ENCODE data around the gene ING5. TPM values are rescaled to one million over a fixed set of nuclear protein-coding genes. Genes with fewer than 3 reads are reported as not detected.
A peak's percentile ranks its signal among the peaks of the same experiment; 100 is the strongest.

ING5 gene
- total RNA-seq, 1 experiment from 2014 or later, result 45.9 TPM

GRCh38 chr2:241702155-241703031 lies 554 bp downstream of the ING5 start (continued):
- peak; percentile 49 to 61 (median 58) for TF ChIP-seq CTCF (IDR thresholded peaks at IDR 0.05 in 2 of 3, conservative IDR thresholded peaks at IDR 0.05 in 1 of 3; ENCODE audit: borderline replicate concordance in 1 of 3, insufficient read depth in 1 of 3, low read depth in 2 of 3, low read length in 2 of 3)

- ChIA-PET RAD21 (ENCODE audit: low non-redundant PET in 1 of 2, low total read pairs in 2 of 2, uncharacterized antibody in 2 of 2, unreplicated experiment in 2 of 2) (no interaction called here), CTCF (interaction anchor here (0.8 to 2.7 kb wide), 5 partner anchors 16 to 175 kb away, joined by 3 to 9 read pairs (median 3); partner anchors contain the start of gene DTYMK), POLR2A (interaction anchor here (1.6 to 2.6 kb wide), 2 partner anchors 15 to 31 kb away, joined by 5 to 9 read pairs; partner anchors contain the start of gene D2HGDH)
- TF ChIP-seq ZFX (IDR thresholded peaks at IDR 0.05) (0 out of 2 replicates have a peak, but pooled peaks have one; percentile 3), EZH2phosphoT487 (IDR thresholded peaks at IDR 0.05; ENCODE audit: borderline replicate concordance) (no peak), CEBPB (IDR thresholded peaks at IDR 0.05; ENCODE audit: low read depth) (no peak), SIN3A (IDR thresholded peaks at IDR 0.05; ENCODE audit: low read depth) (no peak)
- Histone ChIP-seq H3K4me2 (ENCODE audit: low read length) (peak overlapping the region; percentile 97), H2AFZ (ENCODE audit: low read depth, low read length, poor library complexity, severe bottlenecking) (no peak overlapping the region), H3K9ac (ENCODE audit: low read length) (peak overlapping the region; percentile 82), H3K9me3 (ENCODE audit: control insufficient read depth in 1 of 2, insufficient read depth in 1 of 2, low read depth in 1 of 2, low read length in 2 of 2) (peaks cover 5 to 6% of the 10 kb centered on the region in 2 experiments; a peak in 1 of 4 replicates), H3K36me3 (ENCODE audit: control insufficient read depth in 1 of 2, insufficient read depth in 2 of 2, low read length in 2 of 2) (peaks cover 16 to 37% of the 10 kb centered on the region in 2 experiments; a peak in 3 of 4 replicates), H3K9me2 (ENCODE audit: insufficient read depth) (no peaks in the 10 kb centered on the region), H3K4me3 (replicated peaks in 1 of 2; ENCODE audit: low read depth in 1 of 2, low read length in 2 of 2) (peak overlapping the region; percentile 61 to 69), H3K27ac (ENCODE audit: low read depth, low read length) (peak overlapping the region; percentile 80), H3K4me1 (ENCODE audit: control insufficient read depth in 1 of 2, insufficient read depth in 2 of 2, low read length in 2 of 2) (peaks cover 12 to 25% of the 10 kb centered on the region in 2 experiments), H3K27me3 (ENCODE audit: insufficient read depth, low read length) (no peaks in the 10 kb centered on the region), H3K79me2 (ENCODE audit: insufficient read depth, low read length) (peaks cover 28% of the 10 kb centered on the region), H4K20me1 (ENCODE audit: insufficient read depth) (no peaks in the 10 kb centered on the region)
- intact Hi-C loops (cut with micrococcal nuclease), result loop anchor here (5.0 kb wide), 1 partner anchor 346 kb away; the partner anchor contains the start of gene FARP2
- ATAC-seq (peak; percentile 2), DNase-seq (ENCODE audit: low read depth, low spot score) (no peak)
- no TSS peak for BruUV-seq (replicated peaks)
These were observed 1.3 kb downstream of the ING5 start for GRCh38 chr2:241703032-241703604.
